GM21381 (cell line): ENCODE results near the gene PSG5.
"Not testable (repeated sequence)": the region's sequence is repeated elsewhere in the genome, so short reads cannot be mapped to it uniquely, and the experiment has no call there.

Source experiments
- ATAC-seq: cut with Tn5 transposase; IDR thresholded peaks from one replicate; pipeline ENCODE4 v1.9.1; 2021; ENCODE audit warnings: mild to moderate bottlenecking, moderate library complexity; ENCODE audit not compliant: unreplicated experiment

The PSG5 gene

GRCh38 chr19:43186311-43186935 is at the start of gene PSG5:
Gene PSG5, minus strand, starts transcription at chr19:43186536. Its CDS starts 131 bp downstream, at chr19:43186405.
- ATAC-seq: not testable (repeated sequence)

GRCh38 chr19:43235686-43236085 is 49.4 kb upstream of the PSG5 start:
- ATAC-seq: not testable (repeated sequence)

- ATAC-seq: no peak
Observed at GRCh38 chr19:43229315-43229714, 43.0 kb upstream of the PSG5 start.

- not testable (repeated sequence) for ATAC-seq
Observed at GRCh38 chr19:43228730-43229129, 42.4 kb upstream of the PSG5 start.

GRCh38 chr19:43226986-43227385 is 40.6 kb upstream of the PSG5 start:
- ATAC-seq: not testable (repeated sequence)

- no peak for ATAC-seq
Observed at GRCh38 chr19:43224855-43225253, 38.5 kb upstream of the PSG5 start.

- not testable (repeated sequence) for ATAC-seq
Observed at GRCh38 chr19:43224201-43224854, 38.0 kb upstream of the PSG5 start.

- not testable (repeated sequence) for ATAC-seq
Observed at GRCh38 chr19:43221891-43222290, 35.6 kb upstream of the PSG5 start.

GRCh38 chr19:43219136-43219535 is 32.8 kb upstream of the PSG5 start:
- ATAC-seq: not testable (repeated sequence)

GRCh38 chr19:43215881-43216280 is 29.5 kb upstream of the PSG5 start:
- ATAC-seq: not testable (repeated sequence)

GRCh38 chr19:43207991-43208390 is 21.7 kb upstream of the PSG5 start:
- ATAC-seq: no peak

- not testable (repeated sequence) for ATAC-seq
Observed at GRCh38 chr19:43207174-43207573, 20.8 kb upstream of the PSG5 start.

GRCh38 chr19:43205471-43206105 is 19.3 kb upstream of the PSG5 start, which contains the start of gene PSG4:
Gene PSG4, minus strand, starts transcription at chr19:43205638. Its CDS starts 102 bp downstream, at chr19:43205536.
- not testable (repeated sequence) for ATAC-seq

- not testable (repeated sequence) for ATAC-seq
Observed at GRCh38 chr19:43203611-43204010, 17.3 kb upstream of the PSG5 start.

- not testable (repeated sequence) for ATAC-seq
Observed at GRCh38 chr19:43201891-43202290, 15.6 kb upstream of the PSG5 start.

GRCh38 chr19:43201337-43201801 is 15.0 kb upstream of the PSG5 start:
- not testable (repeated sequence) for ATAC-seq

- ATAC-seq: not testable (repeated sequence)
Observed at GRCh38 chr19:43198686-43199419, 12.5 kb upstream of the PSG5 start.

- not testable (repeated sequence) for ATAC-seq
Observed at GRCh38 chr19:43197666-43198397, 11.5 kb upstream of the PSG5 start.

- not testable (repeated sequence) for ATAC-seq
Observed at GRCh38 chr19:43194397-43194796, 8.1 kb upstream of the PSG5 start.
